ENCODE data around the gene OR13C5. TPM values are rescaled to one million over a fixed set of nuclear protein-coding genes. Genes with fewer than 3 reads are reported as not detected.

The OR13C5 gene
- total and polyA plus RNA-seq, 2 experiments from 2014 or later, result not detected

- no peak for TF ChIP-seq ZNF462 (CRISPR knock-in tag; IDR thresholded peaks at IDR 0.05)
- TF ChIP-seq ZNF331 (CRISPR knock-in tag; IDR thresholded peaks at IDR 0.05; ENCODE audit: low read depth), result no peak
- no peak for TF ChIP-seq JUNB (IDR thresholded peaks at IDR 0.05; ENCODE audit: unreplicated experiment)
- no peak for TF ChIP-seq STAT1 (IDR thresholded peaks at IDR 0.05; ENCODE audit: unreplicated experiment)
- TF ChIP-seq CTCF (conservative IDR thresholded peaks at IDR 0.05; ENCODE audit: low read depth in 2 of 2), result no peak
Measured at GRCh38 chr9:104617418-104617817, 18.2 kb upstream of the OR13C5 start (continued).

GRCh38 chr9:104611213-104611612 is 12.0 kb upstream of the OR13C5 start:
- H4K20me1 ChIP-seq (replicated peaks; ENCODE audit: insufficient read depth), result no peaks in the 10 kb centered on the region
- no peak for ATAC-seq
- H3K79me2 ChIP-seq (replicated peaks; ENCODE audit: insufficient read depth), result no peaks in the 10 kb centered on the region
- no peaks in the 10 kb centered on the region for H3K27me3 ChIP-seq (ENCODE audit: insufficient read depth)
- no peak overlapping the region for H2AFZ ChIP-seq
- Mint-ChIP-seq H3K27ac (no peak overlapping the region), H3K4me1 (no peaks in the 10 kb centered on the region), H3K36me3 (ENCODE audit: low read depth) (no peaks in the 10 kb centered on the region), H3K9me3 (no peaks in the 10 kb centered on the region), H3K4me3 (no peak overlapping the region), H3K27me3 (ENCODE audit: insufficient read depth, low read depth, poor library complexity) (no peaks in the 10 kb centered on the region)
- no peak for DNase-seq (ENCODE audit: low spot score)
- no peaks in the 10 kb centered on the region for H3K9me2 ChIP-seq (ENCODE audit: insufficient read depth)
- no peak overlapping the region for H3K4me3 ChIP-seq
- no peaks in the 10 kb centered on the region for H3F3A ChIP-seq (replicated peaks; ENCODE audit: low read depth)
- no peak overlapping the region for H3K4me2 ChIP-seq
- no peaks in the 10 kb centered on the region for H3K4me1 ChIP-seq (ENCODE audit: insufficient read depth)
- no peak overlapping the region for H3K27ac ChIP-seq (ENCODE audit: low read depth)
- TF ChIP-seq STAT1 (IDR thresholded peaks at IDR 0.05; ENCODE audit: unreplicated experiment), result no peak
- TF ChIP-seq ZNF114 (CRISPR knock-in tag; IDR thresholded peaks at IDR 0.05), result no peak
- TF ChIP-seq NANOG (IDR thresholded peaks at IDR 0.05; ENCODE audit: borderline replicate concordance), result no peak
- no peak for TF ChIP-seq ZNF331 (CRISPR knock-in tag; IDR thresholded peaks at IDR 0.05; ENCODE audit: low read depth)
- H3K36me3 ChIP-seq (ENCODE audit: insufficient read depth), result no peaks in the 10 kb centered on the region

All from GM23338 (cell line).